DMS53 treated with DMSO at 0.1 percent for 48 hours (cell line): ENCODE data around the gene OGDHL.
"Not testable (repeated sequence)": the region's sequence is repeated elsewhere in the genome, so short reads cannot be mapped to it uniquely, and the experiment has no call there.

ENCODE experiments used
- DNase-seq: peaks from one replicate; lab custom pipeline; 2025; ENCODE audit not compliant: unreplicated experiment; lab: John Stamatoyannopoulos, UW

OGDHL gene

DNA sequence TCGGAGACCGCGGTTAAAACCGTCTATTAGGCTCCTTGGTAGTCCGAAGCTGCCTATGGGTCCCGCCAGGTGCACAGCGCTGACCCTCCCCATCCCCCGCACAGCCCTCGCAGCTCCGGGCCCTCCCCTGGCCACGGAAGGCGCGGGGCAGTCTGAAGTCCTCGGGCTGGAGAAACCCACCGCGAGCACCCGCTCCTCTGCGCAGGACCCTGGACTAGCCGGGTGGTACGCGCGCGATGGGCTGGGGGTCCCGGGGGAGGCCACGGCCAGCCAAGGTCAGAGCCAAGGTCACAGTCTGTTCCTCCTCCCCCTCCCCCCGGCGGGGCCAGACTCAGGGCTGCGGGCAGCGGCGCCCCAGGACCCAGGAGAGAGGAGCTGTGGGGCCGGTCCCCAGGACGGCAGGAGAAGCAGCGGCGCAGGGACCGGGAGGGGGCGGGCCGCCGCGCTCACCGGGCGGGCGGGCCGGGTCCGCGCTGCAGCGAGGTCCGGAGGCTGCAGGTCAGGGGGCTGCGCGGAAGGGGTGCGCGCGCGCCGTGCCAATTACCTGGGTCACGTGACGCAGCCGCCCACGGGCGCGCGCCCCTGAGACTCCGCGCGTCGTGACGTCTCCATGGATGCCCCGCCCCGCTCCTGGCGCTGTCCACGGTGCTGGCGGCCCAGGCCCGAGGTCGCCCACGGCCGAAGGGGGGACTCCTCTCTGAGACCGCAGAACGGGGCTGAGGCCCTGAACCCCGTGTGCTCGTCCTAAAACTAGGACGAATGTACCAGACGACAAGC lies at the start of gene OGDHL:
Gene OGDHL, minus strand, starts transcription at position 535 of the 777 bp plus-strand sequence. CDS start 3,731 bp downstream, outside the sequence.
- peak; percentile 24 for DNase-seq

DNA sequence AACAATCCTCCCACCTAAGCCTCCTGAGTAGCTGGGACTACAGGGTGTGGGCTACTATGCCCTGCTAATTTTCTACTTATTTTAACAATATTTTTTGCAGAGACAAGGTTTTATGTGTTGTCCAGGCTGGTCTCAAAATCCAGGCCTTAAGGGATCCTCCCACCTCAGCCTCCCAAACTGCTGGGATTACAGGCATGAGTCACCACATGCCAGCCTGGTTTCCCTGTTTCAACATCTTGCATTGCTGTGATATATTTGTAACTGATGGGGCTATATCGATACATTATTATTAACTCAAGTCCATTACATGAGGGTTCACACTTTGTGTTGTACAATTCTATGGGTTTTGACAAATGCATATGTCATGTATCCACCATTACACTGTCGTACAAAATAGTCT lies 41.9 kb upstream of the OGDHL start:
- no peak for DNase-seq

DNA sequence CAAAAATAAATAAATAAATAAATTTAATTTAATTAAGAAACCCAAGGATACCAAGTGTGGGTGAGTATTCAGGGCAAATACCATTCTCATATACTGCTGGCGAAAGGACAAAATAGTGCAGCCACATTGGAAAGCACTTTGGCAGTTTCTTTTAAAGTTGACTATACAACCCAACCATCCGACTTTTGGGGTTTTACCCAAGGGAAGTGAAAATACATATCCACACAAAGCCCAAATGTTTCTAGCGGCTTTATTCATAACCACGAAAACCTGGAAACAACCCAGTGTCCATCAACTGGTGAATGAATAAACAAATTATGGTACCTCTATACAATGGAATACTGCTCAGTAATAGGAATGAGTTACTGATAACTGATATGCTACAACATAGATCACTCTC lies 36.2 kb upstream of the OGDHL start:
- DNase-seq, result no peak

DNA sequence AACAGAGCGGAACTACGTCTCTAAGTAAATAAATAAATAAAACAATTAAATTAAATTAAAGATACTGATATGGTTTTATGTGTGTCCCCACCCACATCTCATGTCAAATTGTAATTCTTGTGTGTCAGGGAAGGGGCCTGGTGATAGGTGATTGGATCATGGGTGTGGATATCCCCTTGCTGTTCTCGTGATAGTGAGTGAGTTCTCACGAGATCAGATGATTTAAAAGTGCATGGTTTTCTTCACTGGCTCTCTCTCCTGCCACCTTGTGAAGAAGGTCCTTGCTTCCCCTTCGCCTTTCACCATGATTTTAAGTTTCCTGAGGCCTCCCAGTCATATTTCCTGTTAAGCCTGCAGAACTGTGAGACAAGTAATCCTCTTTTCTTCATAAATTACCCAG lies 29.0 kb upstream of the OGDHL start:
- no peak for DNase-seq

DNA sequence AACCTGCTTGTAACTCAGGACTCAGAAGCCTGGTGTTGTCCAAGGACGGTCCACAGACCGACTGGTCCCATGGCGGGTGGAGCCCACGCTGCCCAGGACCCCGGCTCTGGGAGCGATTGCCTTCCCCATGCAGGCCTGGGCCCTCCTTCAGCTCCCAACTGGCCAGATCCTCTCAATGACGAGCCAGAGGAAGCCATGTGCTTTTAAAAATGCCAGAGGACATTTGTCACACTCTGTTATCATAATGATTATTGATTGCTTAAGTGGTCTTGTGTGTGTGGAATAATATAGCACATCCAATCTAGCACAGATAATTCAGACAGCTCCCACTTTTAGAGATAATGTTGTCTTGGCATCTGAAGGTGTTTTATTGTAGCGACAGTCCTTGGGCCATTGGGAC lies 22.6 kb upstream of the OGDHL start:
- DNase-seq, result no peak

DNA sequence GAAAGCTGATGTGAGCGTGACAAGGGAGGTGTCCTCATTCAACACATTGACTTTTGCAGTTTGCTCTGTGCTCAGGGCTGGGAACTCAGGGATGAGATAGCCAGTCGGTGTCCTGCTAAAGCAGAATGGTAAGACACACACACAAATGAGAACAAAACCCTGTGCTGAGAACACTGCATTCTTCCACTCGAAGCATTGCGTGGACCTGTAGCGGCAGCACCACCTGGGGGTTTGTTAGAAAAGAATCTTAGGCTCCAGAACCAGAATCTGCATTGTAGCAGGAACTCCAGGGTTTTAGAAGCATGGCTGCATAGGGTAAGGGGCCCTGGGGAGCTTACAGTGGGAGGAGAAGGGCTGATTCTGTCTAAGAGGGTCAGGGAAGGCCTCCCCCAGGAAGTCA lies 21.5 kb upstream of the OGDHL start:
- DNase-seq, result no peak

DNA sequence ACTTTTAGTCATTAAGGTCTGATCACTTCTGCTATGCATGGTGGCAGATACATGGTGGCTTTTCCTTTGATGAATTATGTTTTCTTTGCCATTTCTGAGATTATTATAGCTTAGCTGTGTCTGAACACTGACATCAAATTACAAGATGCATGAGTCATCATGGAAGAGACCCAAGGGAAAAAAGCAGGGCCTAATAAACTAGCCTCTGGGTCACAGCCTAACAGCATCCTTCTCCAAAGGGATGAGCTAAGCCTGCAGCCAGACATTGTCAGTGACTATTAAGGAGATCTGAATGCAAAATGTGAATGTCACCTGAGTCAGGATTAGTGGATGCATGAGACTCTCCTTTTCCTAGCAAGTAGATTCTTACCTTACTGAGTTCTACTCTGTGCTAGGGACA lies 19.1 kb upstream of the OGDHL start:
- DNase-seq, result no peak

DNA sequence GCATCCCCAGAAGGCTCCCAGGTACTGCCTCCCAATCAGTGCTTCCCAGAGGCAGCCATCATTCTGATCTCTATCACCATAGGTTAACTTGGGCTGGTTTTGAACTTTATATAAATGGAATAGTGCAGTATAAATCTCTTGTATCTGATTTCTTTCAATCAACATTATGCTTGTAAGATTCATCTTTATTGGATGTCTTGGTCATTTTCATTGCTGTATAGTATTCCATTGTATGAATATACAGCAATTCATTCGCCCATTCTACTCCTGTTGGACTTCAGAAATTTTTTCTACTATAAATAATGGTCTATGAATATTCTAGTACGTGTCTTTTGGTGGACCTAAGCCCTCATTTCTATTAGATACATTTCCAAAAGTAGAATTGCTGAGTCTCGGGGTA lies 16.1 kb upstream of the OGDHL start:
- no peak for DNase-seq

DNA sequence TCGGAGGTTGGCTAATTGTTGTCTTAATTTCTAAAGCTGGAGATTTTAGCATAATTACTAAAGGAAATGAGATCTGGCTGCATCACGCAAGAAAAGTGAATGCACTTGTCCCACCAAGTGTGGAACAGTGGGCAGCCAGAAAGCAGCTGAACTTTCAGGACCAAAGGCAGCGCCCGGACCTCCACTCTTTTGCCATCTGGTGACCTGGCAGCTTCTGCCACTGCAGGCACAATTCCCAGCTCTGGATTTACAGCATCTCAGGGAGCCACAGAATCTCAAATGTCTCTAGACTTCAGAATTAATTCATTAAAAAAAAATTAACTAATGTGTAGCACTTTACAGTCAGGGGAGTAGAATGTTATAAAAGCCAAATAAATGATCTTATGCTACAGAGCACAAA lies 14.7 kb upstream of the OGDHL start:
- no peak for DNase-seq

DNA sequence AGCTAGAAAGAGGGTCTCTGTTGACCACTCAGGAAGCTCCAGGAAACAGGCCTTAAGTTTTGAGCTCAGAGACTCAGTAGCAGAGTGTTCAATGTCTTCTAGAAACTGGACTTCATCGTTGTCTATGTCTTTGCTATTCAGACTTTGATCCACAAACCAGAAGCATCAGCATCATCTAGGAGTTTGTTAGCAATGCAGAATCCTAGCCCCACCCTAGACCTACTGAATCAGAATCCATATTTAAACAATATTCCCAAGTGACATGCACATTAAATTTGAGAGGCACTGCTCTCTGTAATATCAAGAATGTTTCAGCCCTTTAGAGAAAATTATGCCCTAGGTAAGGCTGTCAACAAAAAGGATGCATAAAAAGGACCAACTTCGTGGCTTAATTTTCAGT lies 12.9 kb upstream of the OGDHL start:
- no peak for DNase-seq

DNA sequence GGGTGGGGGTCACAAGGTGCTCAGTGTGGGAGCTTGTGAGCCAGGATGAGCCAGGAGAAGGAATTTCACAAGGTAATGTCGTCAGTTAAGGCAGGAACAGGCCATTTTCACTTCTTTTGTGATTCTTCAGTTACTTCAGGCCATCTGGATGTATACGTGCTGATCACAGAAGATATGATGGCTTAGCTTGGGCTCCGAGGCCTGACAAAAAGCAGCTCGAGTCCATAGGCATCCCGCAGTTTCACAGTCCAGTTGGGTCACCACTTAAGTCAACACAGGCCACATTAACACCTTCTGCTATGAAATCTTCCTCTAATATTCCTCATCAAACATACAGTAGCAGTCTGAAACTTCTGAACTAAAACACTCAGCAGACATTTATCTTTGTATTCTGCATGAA lies 10.8 kb upstream of the OGDHL start:
- DNase-seq, result not testable (repeated sequence)

DNA sequence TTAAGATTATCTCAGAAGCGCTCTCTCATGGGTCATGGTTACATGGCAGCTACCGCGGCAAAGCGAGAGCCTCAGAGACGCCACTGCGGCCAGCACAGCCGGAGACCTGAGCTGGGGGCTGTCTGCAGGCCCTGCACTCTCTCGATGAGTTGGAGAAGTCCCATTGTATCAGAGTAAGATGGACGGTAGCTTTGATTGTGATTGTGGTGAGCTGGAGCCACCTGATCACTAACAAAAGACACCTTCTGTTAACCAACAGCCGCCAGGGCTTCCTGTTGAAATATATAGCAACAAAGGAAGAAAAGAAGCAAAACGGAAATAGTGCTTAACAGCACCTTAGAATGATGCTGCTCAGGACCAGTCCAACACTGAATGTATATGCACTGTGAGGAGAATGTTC lies 8.9 kb upstream of the OGDHL start:
- not testable (repeated sequence) for DNase-seq

DNA sequence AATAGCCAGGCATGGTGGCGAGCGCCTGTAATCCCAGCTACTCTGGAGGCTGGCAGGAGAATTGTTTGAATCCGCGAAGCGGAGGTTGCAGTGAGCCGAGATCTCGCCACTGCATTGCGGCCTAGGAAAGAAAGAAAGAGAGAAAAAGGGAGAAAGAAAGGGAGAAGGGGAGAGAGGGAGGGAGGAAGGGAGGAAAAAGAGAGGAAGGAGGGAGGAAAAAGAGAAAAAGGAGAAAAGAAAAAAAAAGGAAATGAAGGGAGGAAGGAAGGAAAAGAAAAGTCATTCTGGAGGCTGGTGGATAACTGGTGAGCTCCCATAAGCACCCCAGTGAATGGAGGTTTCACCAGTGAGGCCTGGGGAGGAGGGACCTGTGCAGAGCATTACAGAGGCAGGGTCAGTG lies 7.6 kb upstream of the OGDHL start:
- no peak for DNase-seq

DNA sequence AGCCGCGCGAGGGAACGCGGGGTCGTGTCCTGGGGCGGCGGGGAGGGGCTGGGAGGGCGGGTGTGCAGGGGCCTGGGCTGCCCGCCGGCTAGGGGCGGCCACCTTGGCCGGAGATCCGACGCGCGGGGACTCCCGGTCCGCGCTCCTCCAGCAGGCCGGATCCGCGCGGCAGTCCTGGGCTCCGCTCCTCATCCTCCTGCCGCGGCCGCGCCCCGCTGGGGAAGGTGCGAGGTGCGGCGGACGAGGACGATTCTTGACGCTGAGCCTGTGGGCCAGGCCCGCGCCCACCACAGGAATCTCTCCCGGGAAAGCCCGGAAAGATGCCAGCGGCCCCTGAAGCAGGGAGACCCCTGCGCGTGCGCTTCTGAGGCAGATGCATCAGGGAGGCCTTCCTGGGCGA lies 6.6 kb upstream of the OGDHL start:
- DNase-seq, result no peak

DNA sequence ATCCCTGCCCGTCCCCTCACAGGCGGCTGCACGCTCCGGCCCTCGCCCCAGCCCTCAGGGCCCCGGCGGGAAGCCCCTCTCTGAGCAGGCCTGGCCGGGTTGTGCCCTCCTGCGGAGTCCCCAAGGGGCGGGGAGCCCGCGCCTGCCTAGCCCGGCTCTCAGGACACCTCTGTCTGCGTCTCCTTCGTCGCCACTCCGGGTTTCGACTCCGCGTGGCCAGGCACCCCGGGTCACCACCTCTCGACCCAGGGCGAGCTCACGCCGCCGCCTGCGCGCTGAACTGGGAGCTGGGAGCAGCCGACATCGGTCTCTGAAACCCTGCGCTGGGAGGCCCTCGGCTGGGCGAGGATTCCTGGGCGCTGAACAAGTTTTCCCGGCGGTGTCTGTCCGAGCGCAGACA lies 6.2 kb upstream of the OGDHL start:
- no peak for DNase-seq

DNA sequence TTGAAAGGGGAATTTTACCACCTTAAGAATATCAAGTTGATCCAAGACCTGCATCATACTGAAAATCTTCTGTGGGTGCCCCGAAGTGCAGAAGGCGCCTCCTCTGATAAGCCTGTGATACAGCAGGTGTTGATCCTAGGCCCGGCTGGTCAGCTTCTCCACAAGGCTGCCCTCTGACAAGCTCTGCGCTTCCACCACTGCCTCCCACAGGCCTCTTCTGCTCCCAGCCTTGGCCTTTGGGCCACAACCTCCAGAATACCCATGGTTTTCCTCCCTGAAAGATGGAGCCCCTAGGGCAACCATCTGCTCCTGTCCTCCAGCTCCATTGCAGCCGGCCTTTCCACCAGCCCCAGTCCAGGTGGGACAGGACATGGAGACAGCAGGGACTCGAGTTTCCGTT lies 5.6 kb upstream of the OGDHL start:
- DNase-seq, result no peak

DNA sequence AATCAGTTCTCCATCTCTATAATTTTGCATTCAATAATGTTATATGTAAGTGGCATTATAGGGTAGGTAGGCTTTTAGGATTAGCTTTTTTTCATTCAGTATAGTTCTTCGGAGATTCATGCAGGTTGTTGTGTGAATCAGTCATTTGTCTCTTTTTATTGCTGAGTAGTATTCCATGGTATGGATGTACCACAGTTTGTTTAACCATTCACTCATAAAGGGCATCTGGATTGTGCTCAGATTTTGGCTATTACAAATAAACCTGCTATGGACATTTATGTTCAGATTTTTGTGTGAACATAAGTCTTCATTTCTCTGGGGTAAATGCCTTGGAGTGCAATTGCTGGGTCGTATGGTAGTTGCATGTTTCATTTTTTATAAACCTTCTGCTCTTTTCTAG lies 4.4 kb upstream of the OGDHL start:
- no peak for DNase-seq

DNA sequence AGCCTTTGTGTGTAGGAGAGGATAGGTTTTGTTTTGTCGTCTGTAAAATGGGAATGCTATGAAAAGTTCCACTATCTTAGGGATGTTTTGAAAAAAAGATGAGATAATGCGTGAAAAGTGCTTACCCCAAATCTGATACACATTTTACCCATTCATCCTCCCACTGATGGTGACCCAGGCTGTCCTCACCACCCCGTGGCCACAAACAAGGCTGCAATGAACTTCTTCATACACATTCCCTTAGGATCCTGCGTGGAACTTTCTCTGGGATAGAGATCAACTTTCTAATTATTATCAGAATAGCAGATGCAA lies 399 bp upstream of the OGDHL start:
- no peak for DNase-seq

DNA sequence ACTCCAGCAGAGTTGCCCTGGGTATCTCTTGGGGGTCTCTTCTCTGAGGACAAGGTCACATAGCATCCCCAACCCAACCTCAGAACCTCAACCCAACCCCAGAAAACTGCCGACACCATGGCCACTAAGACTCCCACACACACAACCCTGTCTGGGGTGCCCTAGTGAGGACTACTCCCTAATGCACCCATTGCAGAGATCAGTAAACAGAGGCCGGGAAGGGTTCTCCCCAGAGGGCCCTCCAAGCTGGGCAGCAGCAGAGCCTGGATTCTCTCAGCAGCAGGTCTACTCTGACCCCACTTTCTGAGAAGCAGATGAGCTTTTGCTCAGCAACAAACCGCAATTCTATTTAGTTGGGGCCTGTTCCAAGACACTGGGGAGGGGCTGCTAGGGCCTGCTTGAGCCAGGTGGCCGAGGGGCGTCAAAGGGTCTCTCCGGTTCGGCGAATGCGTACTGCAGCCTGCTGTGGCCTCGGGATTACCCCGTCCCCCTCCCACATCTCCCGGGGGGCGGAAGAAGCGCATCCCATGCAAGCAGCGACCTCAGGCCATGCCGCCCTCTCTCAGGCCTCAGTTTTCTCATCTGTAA lies 828 bp downstream of the OGDHL start:
- no peak for DNase-seq

DNA sequence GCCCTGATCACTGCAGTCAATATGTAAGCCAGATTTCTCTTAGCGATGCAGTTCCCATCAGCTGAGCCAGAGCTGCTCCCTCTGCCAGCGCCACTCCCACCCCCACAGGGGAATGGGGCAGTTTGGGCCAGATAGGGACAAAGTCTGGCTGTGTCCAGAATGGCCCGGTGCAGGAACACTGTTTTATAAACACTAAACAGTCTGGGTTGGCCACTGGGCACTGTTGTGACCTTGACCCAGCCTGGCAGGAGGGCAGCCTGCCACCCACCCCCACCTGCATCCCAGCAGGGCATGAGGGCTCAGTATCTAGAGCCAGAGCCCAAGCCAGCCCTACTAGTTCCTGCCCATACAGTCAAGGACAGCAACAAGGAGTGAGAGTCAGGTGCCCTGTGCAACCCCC lies 1.3 kb downstream of the OGDHL start:
- DNase-seq, result no peak

DNA sequence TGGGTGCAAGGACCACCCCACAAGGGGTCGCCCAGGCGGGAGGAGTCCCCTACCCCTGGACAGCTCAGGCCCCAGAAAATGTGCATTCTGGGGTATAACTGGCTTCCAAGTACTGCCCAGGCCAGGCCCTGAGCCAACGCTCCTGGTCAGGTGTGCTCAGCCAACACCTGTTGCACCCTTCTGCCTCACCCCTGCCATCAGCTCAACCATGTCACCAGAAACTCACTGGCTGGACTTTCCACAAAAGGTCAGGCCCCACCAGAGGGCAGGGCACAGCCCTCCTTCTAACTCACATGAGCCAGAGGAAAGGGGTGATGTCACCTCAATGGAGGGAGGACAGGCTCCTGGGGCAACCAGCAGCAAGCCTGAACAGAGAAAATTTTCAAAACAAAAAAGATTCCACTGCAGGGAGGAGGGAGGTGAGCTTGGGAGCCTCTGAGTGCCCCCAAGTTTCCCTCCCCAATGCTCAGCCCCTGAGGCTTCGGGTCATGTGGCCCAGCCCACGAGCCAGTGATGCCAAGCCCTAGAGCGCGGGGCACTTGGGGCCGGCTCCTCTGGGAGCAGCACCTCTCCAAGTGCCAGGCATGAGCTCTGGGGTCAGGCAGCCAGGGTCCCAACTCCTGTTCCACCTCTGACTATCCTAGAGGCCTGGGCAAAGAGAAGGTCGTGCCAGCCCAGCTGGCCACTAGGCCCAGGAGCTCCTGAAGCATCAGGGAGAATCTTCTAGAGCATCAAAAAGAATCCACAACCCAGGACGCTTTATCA lies 2.2 kb downstream of the OGDHL start:
- DNase-seq, result no peak

DNA sequence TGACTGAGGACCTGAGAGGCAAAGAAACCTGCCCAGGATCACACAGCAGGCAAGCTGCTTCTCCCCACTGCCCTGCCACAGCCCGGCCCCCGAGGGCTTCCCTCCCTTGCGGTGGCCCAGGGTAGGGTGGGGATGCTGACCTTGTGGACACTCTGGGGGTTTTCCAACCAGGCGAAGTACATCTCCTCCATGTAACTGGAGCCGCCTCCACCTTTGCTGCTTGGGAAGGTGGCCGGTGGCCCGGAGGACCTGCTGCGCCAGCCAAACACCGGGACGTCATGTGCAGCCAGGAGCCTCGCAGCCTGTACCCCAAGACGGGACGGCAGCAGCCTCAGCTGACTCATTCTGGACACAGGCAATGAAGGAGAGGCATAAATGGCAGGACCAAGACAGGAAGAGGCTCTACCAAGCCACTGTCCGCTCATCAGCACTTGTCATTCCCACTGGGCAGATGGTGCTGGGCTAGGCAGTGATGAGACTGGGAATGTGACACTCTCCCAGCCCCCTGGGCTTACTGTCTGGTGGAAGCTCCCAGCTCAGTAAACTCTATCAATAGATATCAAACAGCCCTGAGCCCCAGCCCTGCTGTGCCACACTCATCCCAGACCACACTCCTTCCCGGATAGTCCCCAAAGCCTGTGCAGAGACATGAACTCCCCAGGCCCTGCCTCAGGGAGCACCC lies 3.7 kb downstream of the OGDHL start:
- no peak for DNase-seq
